ENCODE measurements around the gene PODXL2. TPM values are rescaled to one million over a fixed set of nuclear protein-coding genes. Genes with fewer than 3 reads are reported as not detected.

The PODXL2 gene
- total and polyA plus RNA-seq, 12 donors: 11.9 to 52.4 (median 23.8) TPM

GRCh38 chr3:127690823-127691452 is 62.0 kb downstream of the PODXL2 start:
- peaks cover 0 to under 1% of the 10 kb centered on the region in 2 donors for H3K4me1 ChIP-seq (replicated peaks in 1 of 2)
- TF ChIP-seq CTCF (IDR thresholded peaks at IDR 0.05): peak; percentile 31 to 70 (median 58)
- no peak for TF ChIP-seq POLR2A (IDR thresholded peaks at IDR 0.05)
- H3K27me3 ChIP-seq: no peaks in the 10 kb centered on the region
- WGBS, 4 donors: 66 to 100% (median 75%) methylated on average over 1 to 4 of the region's 4 CpGs
- peaks cover 0 to 5% of the 10 kb centered on the region in 2 donors for H3K36me3 ChIP-seq (replicated peaks in 1 of 2)
- no peak overlapping the region for H3K4me3 ChIP-seq
- H3K27ac ChIP-seq: peak overlapping the region in 1 of 5 donors; percentile 62
- no peaks in the 10 kb centered on the region for H3K9me3 ChIP-seq (replicated peaks in 1 of 3)
- intact Hi-C loops (cut with DNase I): loop anchor here (5.0 to 10.0 kb wide), 4 partner anchors 39 to 271 kb away; partner anchors contain the start of gene MGLL (in 1 of the 2)
- peak in 6 of 7 donors; percentile 57 to 76 (median 68) for DNase-seq

GRCh38 chr3:127691489-127691888 is 62.5 kb downstream of the PODXL2 start:
- H3K36me3 ChIP-seq (replicated peaks in 1 of 2): peaks cover 0 to 5% of the 10 kb centered on the region in 2 donors
- DNase-seq: no peak
- 89 to 94% (median 92%) methylated on average over 5 to 8 of the region's 8 CpGs for WGBS, 4 donors

GRCh38 chr3:127691974-127692373 is 63.0 kb downstream of the PODXL2 start:
- Histone ChIP-seq H3K27ac (no peak overlapping the region), H3K27me3 (no peaks in the 10 kb centered on the region), H3K4me1 (replicated peaks in 1 of 2) (peaks cover 6 to 10% of the 10 kb centered on the region in 2 donors), H3K4me3 (no peak overlapping the region), H3K36me3 (replicated peaks in 1 of 2) (peaks cover 0 to 5% of the 10 kb centered on the region in 2 donors), H3K9me3 (replicated peaks in 1 of 3) (no peaks in the 10 kb centered on the region)
- TF ChIP-seq CTCF (IDR thresholded peaks at IDR 0.05) (no peak), POLR2A (IDR thresholded peaks at IDR 0.05) (no peak)
- WGBS, 4 donors: 91 to 97% (median 94%) methylated on average over 5 to 6 of the region's 6 CpGs
- intact Hi-C loops (cut with DNase I): loop anchor here (5.0 to 10.0 kb wide), 4 partner anchors 40 to 270 kb away; partner anchors contain the start of gene MGLL (in 1 of the 2)
- no peak for DNase-seq

More at GRCh38 chr3:127691489-127691888, 62.5 kb downstream of the PODXL2 start:
- H3K4me3 ChIP-seq: no peak overlapping the region
- peak overlapping the region in 1 of 5 donors; percentile 22 for H3K27ac ChIP-seq
- H3K27me3 ChIP-seq: no peaks in the 10 kb centered on the region
- no peak for TF ChIP-seq CTCF (IDR thresholded peaks at IDR 0.05)
- no peak for TF ChIP-seq POLR2A (IDR thresholded peaks at IDR 0.05)
- no peaks in the 10 kb centered on the region for H3K9me3 ChIP-seq (replicated peaks in 1 of 3)
- peaks cover 1 to 6% of the 10 kb centered on the region in 2 donors for H3K4me1 ChIP-seq (replicated peaks in 1 of 2)
- intact Hi-C loops (cut with DNase I): loop anchor here (5.0 to 10.0 kb wide), 4 partner anchors 39 to 271 kb away; partner anchors contain the start of gene MGLL (in 1 of the 2)

GRCh38 chr3:127692501-127693335 is 63.7 kb downstream of the PODXL2 start:
- 88 to 89% (median 89%) methylated on average over 21 of the region's 21 CpGs for WGBS, 4 donors
- no peak for DNase-seq
- Histone ChIP-seq H3K27ac (no peak overlapping the region), H3K36me3 (replicated peaks in 1 of 2) (peaks cover 0 to 5% of the 10 kb centered on the region in 2 donors), H3K4me1 (replicated peaks in 1 of 2) (peaks cover 14 to 18% of the 10 kb centered on the region in 2 donors), H3K27me3 (no peaks in the 10 kb centered on the region), H3K4me3 (no peak overlapping the region), H3K9me3 (replicated peaks in 1 of 3) (no peaks in the 10 kb centered on the region)
- intact Hi-C loops (cut with DNase I): loop anchor here (5.0 to 10.0 kb wide), 4 partner anchors 40 to 270 kb away; partner anchors contain the start of gene MGLL (in 1 of the 2)
- TF ChIP-seq CTCF (IDR thresholded peaks at IDR 0.05): no peak
- no peak for TF ChIP-seq POLR2A (IDR thresholded peaks at IDR 0.05)

Data from adrenal gland (tissue), 12 donors.